Measurements from ENCODE around the gene TENT4B. TPM values are rescaled to one million over a fixed set of nuclear protein-coding genes. Genes with fewer than 3 reads are reported as not detected.
"Not testable (repeated sequence)": the region's sequence is repeated elsewhere in the genome, so short reads cannot be mapped to it uniquely, and the experiment has no call there.

The TENT4B gene
- total and polyA plus RNA-seq, 7 donors: 3.6 to 23.5 (median 14.9) TPM

- DNase-seq: no peak
- no peak overlapping the region for H3K27ac ChIP-seq
- TF ChIP-seq EP300 (IDR thresholded peaks at IDR 0.05) (no peak), POLR2AphosphoS5 (IDR thresholded peaks at IDR 0.05) (no peak), POLR2A (IDR thresholded peaks at IDR 0.05) (no peak)
- TF ChIP-seq, protein P1, sequence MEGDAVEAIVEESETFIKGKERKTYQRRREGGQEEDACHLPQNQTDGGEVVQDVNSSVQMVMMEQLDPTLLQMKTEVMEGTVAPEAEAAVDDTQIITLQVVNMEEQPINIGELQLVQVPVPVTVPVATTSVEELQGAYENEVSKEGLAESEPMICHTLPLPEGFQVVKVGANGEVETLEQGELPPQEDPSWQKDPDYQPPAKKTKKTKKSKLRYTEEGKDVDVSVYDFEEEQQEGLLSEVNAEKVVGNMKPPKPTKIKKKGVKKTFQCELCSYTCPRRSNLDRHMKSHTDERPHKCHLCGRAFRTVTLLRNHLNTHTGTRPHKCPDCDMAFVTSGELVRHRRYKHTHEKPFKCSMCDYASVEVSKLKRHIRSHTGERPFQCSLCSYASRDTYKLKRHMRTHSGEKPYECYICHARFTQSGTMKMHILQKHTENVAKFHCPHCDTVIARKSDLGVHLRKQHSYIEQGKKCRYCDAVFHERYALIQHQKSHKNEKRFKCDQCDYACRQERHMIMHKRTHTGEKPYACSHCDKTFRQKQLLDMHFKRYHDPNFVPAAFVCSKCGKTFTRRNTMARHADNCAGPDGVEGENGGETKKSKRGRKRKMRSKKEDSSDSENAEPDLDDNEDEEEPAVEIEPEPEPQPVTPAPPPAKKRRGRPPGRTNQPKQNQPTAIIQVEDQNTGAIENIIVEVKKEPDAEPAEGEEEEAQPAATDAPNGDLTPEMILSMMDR (IDR thresholded peaks at IDR 0.05): no peak
- peaks cover 0 to 3% (median 0%) of the 10 kb centered on the region in 4 donors for H3K4me1 ChIP-seq
- intact Hi-C loops (cut with DNase I): no loop called here
- no peaks in the 10 kb centered on the region for H3K27me3 ChIP-seq
- H3K9me3 ChIP-seq: no peaks in the 10 kb centered on the region
- peaks cover 0 to 5% (median 0%) of the 10 kb centered on the region in 4 donors for H3K36me3 ChIP-seq
- no peak overlapping the region for H3K4me3 ChIP-seq
- 68 to 83% methylated on average over 5 of the region's 5 CpGs for WGBS, 2 donors
Measured at GRCh38 chr16:50234771-50235556, 81.9 kb downstream of the TENT4B start.

DNA sequence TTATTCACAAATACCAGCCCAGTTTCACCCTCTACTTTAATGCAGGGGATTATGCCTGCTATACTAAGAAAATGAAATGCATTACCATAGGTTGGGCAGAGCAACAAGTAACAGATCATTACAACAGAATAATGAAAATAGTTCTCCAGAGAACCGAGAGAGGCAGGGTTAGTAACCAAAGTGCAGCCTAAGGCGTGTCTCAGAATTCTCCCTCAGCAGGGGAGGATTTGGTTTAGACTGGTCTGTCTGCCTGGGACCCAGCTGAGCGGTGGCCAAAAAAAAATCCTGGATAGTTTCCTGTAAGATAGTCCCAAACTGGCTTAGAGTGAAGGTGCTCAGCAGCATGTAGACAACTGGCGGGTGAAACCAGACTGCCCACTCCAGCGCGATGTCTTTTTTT, 82.5 kb downstream of the TENT4B start:
- H3K4me3 ChIP-seq: no peak overlapping the region
- intact Hi-C loops (cut with DNase I): no loop called here
- peaks cover 0 to 5% (median 0%) of the 10 kb centered on the region in 4 donors for H3K36me3 ChIP-seq
- H3K4me1 ChIP-seq: peaks cover 0 to 3% (median 0%) of the 10 kb centered on the region in 4 donors
- H3K27ac ChIP-seq: no peak overlapping the region
- TF ChIP-seq POLR2A (IDR thresholded peaks at IDR 0.05): no peak
- TF ChIP-seq EP300 (IDR thresholded peaks at IDR 0.05): no peak
- TF ChIP-seq, protein P1 (IDR thresholded peaks at IDR 0.05): no peak
- no peak for TF ChIP-seq POLR2AphosphoS5 (IDR thresholded peaks at IDR 0.05)
- no peaks in the 10 kb centered on the region for H3K27me3 ChIP-seq
- no peak for DNase-seq
- WGBS, 2 donors: 55 to 73% methylated on average over 6 of the region's 6 CpGs
- H3K9me3 ChIP-seq: no peaks in the 10 kb centered on the region

DNA sequence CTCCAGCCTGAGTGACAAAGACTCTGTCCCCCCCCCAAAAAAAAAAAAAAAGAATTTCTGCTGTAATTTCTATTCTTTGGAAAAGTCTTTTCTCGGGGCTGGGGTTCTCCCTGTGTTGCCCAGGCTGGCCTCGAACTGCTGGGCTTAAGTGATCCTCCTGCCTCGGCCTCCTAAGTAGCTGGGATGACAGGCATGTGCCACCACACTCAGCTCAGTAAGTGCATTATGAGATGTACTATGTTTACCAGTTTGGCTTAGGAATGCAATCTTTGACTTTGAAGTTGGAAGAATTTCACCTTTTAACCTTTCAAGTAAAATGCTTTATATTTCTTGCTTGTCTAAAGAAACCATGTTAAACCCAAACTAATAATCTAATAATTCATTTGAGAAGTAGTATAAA, 85.2 kb downstream of the TENT4B start:
- Histone ChIP-seq H3K36me3 (no peaks in the 10 kb centered on the region), H3K9me3 (no peaks in the 10 kb centered on the region), H3K4me1 (peaks cover 0 to 3% (median 0%) of the 10 kb centered on the region in 4 donors), H3K27me3 (no peaks in the 10 kb centered on the region), H3K27ac (no peak overlapping the region), H3K4me3 (no peak overlapping the region)
- intact Hi-C loops (cut with DNase I): no loop called here
- 90 to 93% methylated on average over 3 of the region's 3 CpGs for WGBS, 2 donors
- no peak for DNase-seq
- TF ChIP-seq POLR2A (IDR thresholded peaks at IDR 0.05): no peak
- no peak for TF ChIP-seq POLR2AphosphoS5 (IDR thresholded peaks at IDR 0.05)
- TF ChIP-seq, protein P1 (IDR thresholded peaks at IDR 0.05): no peak
- TF ChIP-seq EP300 (IDR thresholded peaks at IDR 0.05): no peak

- peaks cover 0 to 3% (median 0%) of the 10 kb centered on the region in 4 donors for H3K4me1 ChIP-seq
- no peak for TF ChIP-seq POLR2AphosphoS5 (IDR thresholded peaks at IDR 0.05)
- TF ChIP-seq EP300 (IDR thresholded peaks at IDR 0.05): no peak
- no peak for TF ChIP-seq POLR2A (IDR thresholded peaks at IDR 0.05)
- TF ChIP-seq, protein P1 (IDR thresholded peaks at IDR 0.05): no peak
- WGBS, 2 donors: 36 to 69% methylated on average over 5 of the region's 5 CpGs
Measured at GRCh38 chr16:50238868-50239301, 85.8 kb downstream of the TENT4B start.

GRCh38 chr16:50243024-50243423, 89.9 kb downstream of the TENT4B start:
- intact Hi-C loops (cut with DNase I): loop anchor here (10.0 kb wide), 2 partner anchors 72 to 422 kb away; no protein-coding TSS in a partner anchor
- not testable (repeated sequence) for DNase-seq
- peaks cover 0 to 19% (median 17%) of the 10 kb centered on the region in 4 donors for H3K4me1 ChIP-seq

More at GRCh38 chr16:50238868-50239301, 85.8 kb downstream of the TENT4B start:
- H3K27ac ChIP-seq: no peak overlapping the region
- intact Hi-C loops (cut with DNase I): no loop called here
- no peaks in the 10 kb centered on the region for H3K27me3 ChIP-seq
- H3K36me3 ChIP-seq: no peaks in the 10 kb centered on the region
- no peak for DNase-seq
- no peak overlapping the region for H3K4me3 ChIP-seq
- H3K9me3 ChIP-seq: no peaks in the 10 kb centered on the region

More at GRCh38 chr16:50243024-50243423, 89.9 kb downstream of the TENT4B start:
- 72 to 73% methylated on average over 6 of the region's 6 CpGs for WGBS, 2 donors
- H3K36me3 ChIP-seq, H3K4me3 ChIP-seq, H3K27me3 ChIP-seq, H3K9me3 ChIP-seq, H3K27ac ChIP-seq: not testable (repeated sequence)

Measured in sigmoid colon (tissue), 7 donors.